Uterus (tissue), 2 donors: ENCODE measurements around the gene CACNA1A.

Experiments
- POLR2A ChIP-seq, 2 donors: fragments of 450-650 bp; IDR thresholded peaks; one replicate each; pipeline ENCODE4 v1.6.1; 2016; ENCODE audit warnings: antibody characterized with exemption in 2 of 2, mild to moderate bottlenecking in 1 of 2, moderate library complexity in 1 of 2
- TF ChIP-seq, protein P1 (sequence below), 4 experiments: fragments of 200-600 bp in 2 of 4; fragments of 450-650 bp in 2 of 4; sonication (generic) in 2 of 4; IDR thresholded peaks; one replicate each; pipeline ENCODE4 v1.5.1; 2016 to 2019; ENCODE audit warnings: antibody characterized with exemption in 4 of 4, mild to moderate bottlenecking in 2 of 4, moderate library complexity in 1 of 4

DNA sequence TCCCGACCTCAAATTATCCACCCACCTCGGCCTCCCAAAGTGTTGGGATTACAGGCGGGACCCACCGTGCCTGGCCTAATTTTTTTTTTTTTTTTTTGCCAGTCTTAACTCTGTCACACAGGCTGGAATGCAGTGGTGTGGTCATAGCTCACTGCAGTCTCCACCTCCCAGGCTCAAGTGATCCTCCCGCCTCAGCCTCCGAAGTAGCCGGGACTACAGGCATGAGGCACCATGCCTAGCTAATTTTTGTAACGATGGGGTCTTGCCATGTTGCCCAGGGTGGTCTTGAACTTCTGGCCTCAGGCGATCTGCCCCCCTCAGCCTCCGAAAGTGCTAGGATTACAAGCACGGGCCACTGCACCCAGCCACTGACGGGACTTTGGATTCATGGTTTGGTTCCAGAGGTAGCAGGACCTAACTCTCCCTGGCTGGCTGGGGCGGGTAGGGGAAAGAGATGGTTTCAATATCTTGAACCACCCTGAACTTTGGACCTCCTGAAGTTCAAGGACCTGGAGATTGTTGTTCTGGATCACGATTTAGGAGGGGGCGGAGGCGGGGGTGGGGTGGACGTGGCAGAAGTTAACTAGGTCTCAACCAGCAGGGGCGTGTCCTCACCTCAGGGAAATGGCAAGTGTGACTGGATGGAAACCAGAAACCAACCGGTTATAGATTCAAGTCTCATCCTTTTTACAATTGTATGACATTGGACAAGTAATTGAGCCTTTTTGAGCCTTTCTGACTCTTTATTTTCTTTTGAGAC, 315.3 kb downstream of the CACNA1A start:
- TF ChIP-seq, protein P1, sequence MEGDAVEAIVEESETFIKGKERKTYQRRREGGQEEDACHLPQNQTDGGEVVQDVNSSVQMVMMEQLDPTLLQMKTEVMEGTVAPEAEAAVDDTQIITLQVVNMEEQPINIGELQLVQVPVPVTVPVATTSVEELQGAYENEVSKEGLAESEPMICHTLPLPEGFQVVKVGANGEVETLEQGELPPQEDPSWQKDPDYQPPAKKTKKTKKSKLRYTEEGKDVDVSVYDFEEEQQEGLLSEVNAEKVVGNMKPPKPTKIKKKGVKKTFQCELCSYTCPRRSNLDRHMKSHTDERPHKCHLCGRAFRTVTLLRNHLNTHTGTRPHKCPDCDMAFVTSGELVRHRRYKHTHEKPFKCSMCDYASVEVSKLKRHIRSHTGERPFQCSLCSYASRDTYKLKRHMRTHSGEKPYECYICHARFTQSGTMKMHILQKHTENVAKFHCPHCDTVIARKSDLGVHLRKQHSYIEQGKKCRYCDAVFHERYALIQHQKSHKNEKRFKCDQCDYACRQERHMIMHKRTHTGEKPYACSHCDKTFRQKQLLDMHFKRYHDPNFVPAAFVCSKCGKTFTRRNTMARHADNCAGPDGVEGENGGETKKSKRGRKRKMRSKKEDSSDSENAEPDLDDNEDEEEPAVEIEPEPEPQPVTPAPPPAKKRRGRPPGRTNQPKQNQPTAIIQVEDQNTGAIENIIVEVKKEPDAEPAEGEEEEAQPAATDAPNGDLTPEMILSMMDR (IDR thresholded peaks at IDR 0.05) = no peak
- TF ChIP-seq POLR2A (IDR thresholded peaks at IDR 0.05) = no peak
